Vagina (tissue), 2 donors: ENCODE results near the gene TAX1BP1.

Experiments used
- POLR2A ChIP-seq, 2 donors: fragments of 450-650 bp; IDR thresholded peaks; one replicate each; pipeline ENCODE4 v1.6.1; 2017; ENCODE audit warnings: antibody characterized with exemption in 2 of 2, mild to moderate bottlenecking in 2 of 2, moderate library complexity in 2 of 2
- POLR2AphosphoS5 ChIP-seq, 2 donors: sonication (generic); formaldehyde crosslinking; IDR thresholded peaks; one replicate each; pipeline ENCODE4 v1.9.0; 2017; ENCODE audit warnings: antibody characterized with exemption in 2 of 2, mild to moderate bottlenecking in 2 of 2, low read depth in 1 of 2; ENCODE audit not compliant: insufficient read depth in 1 of 2
- TF ChIP-seq, protein P1 (sequence below), 3 experiments: fragments of 450-650 bp in 2 of 3; fragments of 200-600 bp in 1 of 3; sonication (generic) in 1 of 3; IDR thresholded peaks; one replicate each; pipeline ENCODE4 v1.5.1; 2017 to 2019; ENCODE audit warnings: antibody characterized with exemption in 3 of 3, mild to moderate bottlenecking in 2 of 3, moderate library complexity in 2 of 3

DNA sequence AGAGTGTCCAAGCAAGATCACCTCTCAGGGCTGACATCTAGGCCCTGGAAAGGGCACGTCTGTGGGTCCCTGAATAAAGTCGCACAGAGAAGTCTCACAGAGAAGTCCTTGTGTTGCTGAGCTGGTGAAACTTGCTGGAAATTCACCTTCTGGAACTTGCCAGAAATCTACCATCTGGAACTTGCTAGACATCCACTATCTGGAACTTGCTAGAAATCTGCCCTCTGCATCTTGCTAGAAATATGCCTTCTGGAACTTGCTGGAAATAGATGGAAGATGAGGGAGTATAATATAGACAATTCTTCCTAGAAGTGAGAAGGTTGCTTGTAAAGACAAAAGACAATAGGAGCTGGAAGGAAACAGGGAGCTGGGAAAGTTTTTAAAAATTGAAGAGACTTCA, 5.4 kb upstream of the TAX1BP1 start:
- TF ChIP-seq, protein P1, sequence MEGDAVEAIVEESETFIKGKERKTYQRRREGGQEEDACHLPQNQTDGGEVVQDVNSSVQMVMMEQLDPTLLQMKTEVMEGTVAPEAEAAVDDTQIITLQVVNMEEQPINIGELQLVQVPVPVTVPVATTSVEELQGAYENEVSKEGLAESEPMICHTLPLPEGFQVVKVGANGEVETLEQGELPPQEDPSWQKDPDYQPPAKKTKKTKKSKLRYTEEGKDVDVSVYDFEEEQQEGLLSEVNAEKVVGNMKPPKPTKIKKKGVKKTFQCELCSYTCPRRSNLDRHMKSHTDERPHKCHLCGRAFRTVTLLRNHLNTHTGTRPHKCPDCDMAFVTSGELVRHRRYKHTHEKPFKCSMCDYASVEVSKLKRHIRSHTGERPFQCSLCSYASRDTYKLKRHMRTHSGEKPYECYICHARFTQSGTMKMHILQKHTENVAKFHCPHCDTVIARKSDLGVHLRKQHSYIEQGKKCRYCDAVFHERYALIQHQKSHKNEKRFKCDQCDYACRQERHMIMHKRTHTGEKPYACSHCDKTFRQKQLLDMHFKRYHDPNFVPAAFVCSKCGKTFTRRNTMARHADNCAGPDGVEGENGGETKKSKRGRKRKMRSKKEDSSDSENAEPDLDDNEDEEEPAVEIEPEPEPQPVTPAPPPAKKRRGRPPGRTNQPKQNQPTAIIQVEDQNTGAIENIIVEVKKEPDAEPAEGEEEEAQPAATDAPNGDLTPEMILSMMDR (IDR thresholded peaks at IDR 0.05), result no peak
- TF ChIP-seq POLR2AphosphoS5 (IDR thresholded peaks at IDR 0.05; ENCODE audit: insufficient read depth in 1 of 2, low read depth in 1 of 2) (no peak), POLR2A (IDR thresholded peaks at IDR 0.05) (no peak)
